Vagina (tissue), 2 donors: ENCODE results near the gene TNRC6C. TPM values are rescaled to one million over a fixed set of nuclear protein-coding genes. Genes with fewer than 3 reads are reported as not detected.

ENCODE experiments used
- DNase-seq, 2 donors: peaks; one replicate each; pipeline ENCODE4 v3.0.0-alpha.2; 2017; ENCODE audit errors: extremely low spot score in 2 of 2
- H3K27ac ChIP-seq: fragments of 200-600 bp; sonication (generic); one replicate; pipeline ENCODE4 v1.5.1; 2019
- H3K27me3 ChIP-seq: fragments of 200-600 bp; sonication (generic); one replicate; pipeline ENCODE4 v1.5.1; 2019
- H3K36me3 ChIP-seq, 2 donors: fragments of 200-600 bp; sonication (generic); one replicate each; pipeline ENCODE4 v1.5.1; 2017 to 2019
- H3K4me1 ChIP-seq: fragments of 200-600 bp; sonication (generic); one replicate; pipeline ENCODE4 v1.5.1; 2019
- H3K4me3 ChIP-seq, 2 donors: fragments of 200-600 bp; sonication (generic); 1 replicate in 1 of 2; 2 replicates in 1 of 2; pipeline ENCODE4 v1.5.1; 2016 to 2019
- H3K9me3 ChIP-seq: fragments of 200-600 bp; sonication (generic); one replicate; pipeline ENCODE4 v1.5.1; 2019
- CTCF ChIP-seq, 3 experiments: fragments of 450-650 bp in 2 of 3; fragments of 200-600 bp in 1 of 3; sonication (generic) in 1 of 3; IDR thresholded peaks; one replicate each; pipeline ENCODE4 v1.5.1; 2017 to 2019; ENCODE audit warnings: antibody characterized with exemption in 3 of 3, mild to moderate bottlenecking in 2 of 3, moderate library complexity in 2 of 3
- POLR2A ChIP-seq, 2 donors: fragments of 450-650 bp; IDR thresholded peaks; one replicate each; pipeline ENCODE4 v1.6.1; 2017; ENCODE audit warnings: antibody characterized with exemption in 2 of 2, mild to moderate bottlenecking in 2 of 2, moderate library complexity in 2 of 2
- POLR2AphosphoS5 ChIP-seq, 2 donors: sonication (generic); formaldehyde crosslinking; IDR thresholded peaks; one replicate each; pipeline ENCODE4 v1.9.0; 2017; ENCODE audit warnings: antibody characterized with exemption in 2 of 2, mild to moderate bottlenecking in 2 of 2, low read depth in 1 of 2; ENCODE audit not compliant: insufficient read depth in 1 of 2
- intact Hi-C: fragments of 100-400 bp; cut with DNase I; formaldehyde crosslinking; loops from one replicate; pipeline ENCODE4 v1.15.1; 2023
- total RNA-seq: library from RNA; depleted of rRNA; stranded (reverse); fragments of >200 nt; gene quantifications from one replicate; pipeline ENCODE4 v1.2.3, GENCODE V29; 2016

The TNRC6C gene
- total RNA-seq, 1 donor from 2014 or later: 14.7 TPM

GRCh38 chr17:78116411-78116810 lies 157.9 kb downstream of the TNRC6C start:
- H3K27me3 ChIP-seq: no peaks in the 10 kb centered on the region
- H3K4me3 ChIP-seq: no peak overlapping the region
- no peak for DNase-seq
- H3K27ac ChIP-seq: no peak overlapping the region
- H3K36me3 ChIP-seq: no peaks in the 10 kb centered on the region
- intact Hi-C loops: no loop called here
- no peak for TF ChIP-seq CTCF (IDR thresholded peaks at IDR 0.05)
- H3K4me1 ChIP-seq: peaks cover 29% of the 10 kb centered on the region
- H3K9me3 ChIP-seq: no peaks in the 10 kb centered on the region

GRCh38 chr17:78117027-78117981 lies 158.8 kb downstream of the TNRC6C start:
- DNase-seq: no peak
- TF ChIP-seq CTCF (IDR thresholded peaks at IDR 0.05) (no peak), POLR2AphosphoS5 (IDR thresholded peaks at IDR 0.05; ENCODE audit: insufficient read depth in 1 of 2, low read depth in 1 of 2) (no peak), POLR2A (IDR thresholded peaks at IDR 0.05) (no peak)
- no peak overlapping the region for H3K4me3 ChIP-seq
- no peaks in the 10 kb centered on the region for H3K36me3 ChIP-seq
- intact Hi-C loops: no loop called here
- H3K27ac ChIP-seq: no peak overlapping the region
- peaks cover 28% of the 10 kb centered on the region for H3K4me1 ChIP-seq
- H3K27me3 ChIP-seq: no peaks in the 10 kb centered on the region
- H3K9me3 ChIP-seq: no peaks in the 10 kb centered on the region

GRCh38 chr17:78118801-78119241 lies 160.3 kb downstream of the TNRC6C start:
- Histone ChIP-seq H3K36me3 (peaks cover 0 to 7% of the 10 kb centered on the region in 2 donors), H3K4me3 (no peak overlapping the region), H3K27me3 (no peaks in the 10 kb centered on the region), H3K27ac (no peak overlapping the region), H3K9me3 (no peaks in the 10 kb centered on the region), H3K4me1 (peaks cover 19% of the 10 kb centered on the region)
- TF ChIP-seq POLR2A (IDR thresholded peaks at IDR 0.05): no peak
- TF ChIP-seq CTCF (IDR thresholded peaks at IDR 0.05): no peak
- no peak for TF ChIP-seq POLR2AphosphoS5 (IDR thresholded peaks at IDR 0.05; ENCODE audit: insufficient read depth in 1 of 2, low read depth in 1 of 2)
- intact Hi-C loops: no loop called here
- DNase-seq: no peak

DNA sequence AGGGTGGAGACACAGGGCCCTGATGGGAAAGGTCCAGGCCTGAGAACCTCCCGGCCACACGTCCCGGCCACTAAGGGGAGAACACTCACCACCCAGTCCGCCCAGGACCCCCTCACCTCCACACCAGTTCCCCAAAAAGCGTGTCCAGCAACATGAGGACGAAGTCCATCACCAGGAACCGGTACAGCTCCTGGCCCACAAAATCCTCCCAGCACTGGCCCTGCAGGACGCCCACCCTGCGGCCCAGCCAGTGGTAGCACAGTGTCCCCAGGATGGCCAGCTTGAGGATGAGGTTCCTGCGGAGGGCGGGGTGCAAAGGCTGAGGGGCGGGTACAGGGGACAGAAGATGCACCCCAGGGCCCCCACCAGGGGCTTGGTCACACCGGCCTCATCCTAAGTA lies 162.0 kb downstream of the TNRC6C start:
- DNase-seq: no peak
- H3K4me3 ChIP-seq: no peak overlapping the region
- TF ChIP-seq POLR2AphosphoS5 (IDR thresholded peaks at IDR 0.05; ENCODE audit: insufficient read depth in 1 of 2, low read depth in 1 of 2): no peak
- no peak for TF ChIP-seq POLR2A (IDR thresholded peaks at IDR 0.05)
- no peak for TF ChIP-seq CTCF (IDR thresholded peaks at IDR 0.05)
- H3K27me3 ChIP-seq: no peaks in the 10 kb centered on the region
- H3K9me3 ChIP-seq: no peaks in the 10 kb centered on the region
- peaks cover 25% of the 10 kb centered on the region for H3K4me1 ChIP-seq
- intact Hi-C loops: no loop called here
- peaks cover 0 to 7% of the 10 kb centered on the region in 2 donors for H3K36me3 ChIP-seq
- no peak overlapping the region for H3K27ac ChIP-seq
